Hepatocyte (in vitro differentiated cells): ENCODE measurements around the gene DNM3.

Experiments used
- EZH2 ChIP-seq: fragments of 200-600 bp; sonication (generic); IDR thresholded peaks from 2 replicates; pipeline ENCODE4 v1.6.1; 2016; ENCODE audit warnings: antibody characterized with exemption, mild to moderate bottlenecking, borderline replicate concordance
- EZH2phosphoT487 ChIP-seq: fragments of 200-600 bp; sonication (generic); IDR thresholded peaks from one replicate; pipeline ENCODE4 v1.6.1; 2018; ENCODE audit warnings: antibody characterized with exemption, mild to moderate bottlenecking, low read depth, moderate library complexity; ENCODE audit not compliant: unreplicated experiment, severe bottlenecking
- TF ChIP-seq, protein P1 (sequence below): fragments of 200-600 bp; sonication (generic); IDR thresholded peaks from 2 replicates; pipeline ENCODE4 v1.5.1; 2016; ENCODE audit warnings: antibody characterized with exemption, mild to moderate bottlenecking; ENCODE audit not compliant: poor library complexity

DNA sequence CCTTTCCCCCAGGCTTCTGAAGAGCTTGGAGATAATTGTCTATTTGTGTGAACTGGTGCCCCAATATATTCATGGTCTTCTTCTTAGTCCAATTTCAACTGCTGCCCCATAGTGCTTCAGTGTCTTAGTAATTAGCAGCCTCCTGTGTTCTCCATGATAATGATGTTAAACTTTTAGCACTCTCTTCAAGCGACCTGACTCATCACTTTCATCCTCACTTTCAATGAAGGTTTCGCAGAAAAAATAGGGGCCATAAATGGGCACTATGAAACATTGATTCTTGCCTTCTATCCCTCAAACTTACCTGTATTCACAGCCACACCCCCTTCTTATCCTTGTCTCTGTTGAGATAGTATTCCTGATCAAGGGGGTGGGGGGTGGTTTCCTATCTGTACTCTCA, 210.6 kb downstream of the DNM3 start:
- TF ChIP-seq, protein P1, sequence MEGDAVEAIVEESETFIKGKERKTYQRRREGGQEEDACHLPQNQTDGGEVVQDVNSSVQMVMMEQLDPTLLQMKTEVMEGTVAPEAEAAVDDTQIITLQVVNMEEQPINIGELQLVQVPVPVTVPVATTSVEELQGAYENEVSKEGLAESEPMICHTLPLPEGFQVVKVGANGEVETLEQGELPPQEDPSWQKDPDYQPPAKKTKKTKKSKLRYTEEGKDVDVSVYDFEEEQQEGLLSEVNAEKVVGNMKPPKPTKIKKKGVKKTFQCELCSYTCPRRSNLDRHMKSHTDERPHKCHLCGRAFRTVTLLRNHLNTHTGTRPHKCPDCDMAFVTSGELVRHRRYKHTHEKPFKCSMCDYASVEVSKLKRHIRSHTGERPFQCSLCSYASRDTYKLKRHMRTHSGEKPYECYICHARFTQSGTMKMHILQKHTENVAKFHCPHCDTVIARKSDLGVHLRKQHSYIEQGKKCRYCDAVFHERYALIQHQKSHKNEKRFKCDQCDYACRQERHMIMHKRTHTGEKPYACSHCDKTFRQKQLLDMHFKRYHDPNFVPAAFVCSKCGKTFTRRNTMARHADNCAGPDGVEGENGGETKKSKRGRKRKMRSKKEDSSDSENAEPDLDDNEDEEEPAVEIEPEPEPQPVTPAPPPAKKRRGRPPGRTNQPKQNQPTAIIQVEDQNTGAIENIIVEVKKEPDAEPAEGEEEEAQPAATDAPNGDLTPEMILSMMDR = no peak
- TF ChIP-seq EZH2phosphoT487 (no peak), EZH2 (no peak)
